Posterior vena cava (tissue), 2 donors: ENCODE measurements around the gene GPR62. TPM values are rescaled to one million over a fixed set of nuclear protein-coding genes. Genes with fewer than 3 reads are reported as not detected.
"Not testable (repeated sequence)": the region's sequence is repeated elsewhere in the genome, so short reads cannot be mapped to it uniquely, and the experiment has no call there.

ENCODE experiments used
- DNase-seq: peaks from one replicate; pipeline ENCODE4 v3.0.0-alpha.2; 2020; ENCODE audit warnings: low spot score
- intact Hi-C, 2 donors: fragments of 100-400 bp; cut with DNase I; formaldehyde crosslinking; loops; one replicate each; pipeline versions ENCODE4 v1.14.1 to v1.14.2; 2022 to 2023
- long read RNA-seq, 2 donors: library from polyadenylated mRNA; unstranded; transcript quantifications; one replicate each; pipeline ENCODE4 v2.0.0, GENCODE V29; 2020 to 2021
- total RNA-seq, 2 donors: library from RNA; stranded (reverse); fragmentation: NEBNext Ultra II Directional; extraction: Animal tissue kit (Norgen Biotek cat#: 25700); gene quantifications; one replicate each; pipeline ENCODE4 v1.2.1, GENCODE V29; 2021
- donor health status: DM: yes; HTN: yes; CAD: no.
- donor health status: DM: yes; HTN: yes; CAD: no.

The GPR62 gene, protein sequence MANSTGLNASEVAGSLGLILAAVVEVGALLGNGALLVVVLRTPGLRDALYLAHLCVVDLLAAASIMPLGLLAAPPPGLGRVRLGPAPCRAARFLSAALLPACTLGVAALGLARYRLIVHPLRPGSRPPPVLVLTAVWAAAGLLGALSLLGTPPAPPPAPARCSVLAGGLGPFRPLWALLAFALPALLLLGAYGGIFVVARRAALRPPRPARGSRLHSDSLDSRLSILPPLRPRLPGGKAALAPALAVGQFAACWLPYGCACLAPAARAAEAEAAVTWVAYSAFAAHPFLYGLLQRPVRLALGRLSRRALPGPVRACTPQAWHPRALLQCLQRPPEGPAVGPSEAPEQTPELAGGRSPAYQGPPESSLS
- not detected for total RNA-seq
- long read RNA-seq, donor 1: 0 reads
- long read RNA-seq, donor 2, partial matches to known transcripts: 0 of 1 reads
- long read RNA-seq, donor 2, other reads (novel, unspliced or antisense): 0 of 1 reads

GRCh38 chr3:51955175-51955892 lies at the start of gene GPR62:
Gene GPR62 (plus strand): TSS chr3:51955381. CDS start chr3:51955653, 272 bp downstream.
- intact Hi-C loops: no loop called here

GRCh38 chr3:51908026-51908425 lies 47.2 kb upstream of the GPR62 start:
- intact Hi-C loops: no loop called here

More at GRCh38 chr3:51955175-51955892, at the start of gene GPR62:
- no peak for DNase-seq

GRCh38 chr3:51916418-51916817 lies 38.8 kb upstream of the GPR62 start:
- intact Hi-C loops: no loop called here

More at GRCh38 chr3:51908026-51908425, 47.2 kb upstream of the GPR62 start:
- DNase-seq: no peak

DNA sequence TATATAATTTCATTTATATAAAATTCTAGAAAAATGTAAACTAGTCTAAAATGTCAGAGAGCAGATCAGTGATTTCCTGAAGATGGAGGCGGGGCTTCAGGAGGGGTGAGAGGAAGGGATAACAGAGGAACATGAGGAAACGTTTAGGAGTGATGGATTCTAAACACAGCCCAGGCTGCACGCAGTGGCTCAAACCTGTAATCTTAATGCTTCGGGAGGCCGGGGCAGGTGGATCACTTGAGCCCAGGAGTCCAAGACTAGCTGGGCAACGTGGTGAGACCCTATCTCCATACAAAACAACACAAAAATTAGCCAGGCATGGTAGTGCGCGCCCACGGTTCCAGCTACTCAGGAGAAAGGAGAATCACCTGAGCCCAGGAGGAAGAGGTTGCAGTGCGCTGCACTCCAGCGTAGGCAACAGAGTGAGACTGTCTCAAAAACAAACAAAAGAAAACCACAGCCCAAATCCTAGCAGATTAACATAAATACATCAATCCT lies 34.1 kb upstream of the GPR62 start:
- no peak for DNase-seq
- intact Hi-C loops: no loop called here

More at GRCh38 chr3:51916418-51916817, 38.8 kb upstream of the GPR62 start:
- no peak for DNase-seq

GRCh38 chr3:51927061-51927977 lies 27.9 kb upstream of the GPR62 start:
- intact Hi-C loops: no loop called here
- DNase-seq: no peak

- no peak for DNase-seq
- intact Hi-C loops: no loop called here
These were observed 26.7 kb upstream of the GPR62 start for GRCh38 chr3:51928438-51928837.

DNA sequence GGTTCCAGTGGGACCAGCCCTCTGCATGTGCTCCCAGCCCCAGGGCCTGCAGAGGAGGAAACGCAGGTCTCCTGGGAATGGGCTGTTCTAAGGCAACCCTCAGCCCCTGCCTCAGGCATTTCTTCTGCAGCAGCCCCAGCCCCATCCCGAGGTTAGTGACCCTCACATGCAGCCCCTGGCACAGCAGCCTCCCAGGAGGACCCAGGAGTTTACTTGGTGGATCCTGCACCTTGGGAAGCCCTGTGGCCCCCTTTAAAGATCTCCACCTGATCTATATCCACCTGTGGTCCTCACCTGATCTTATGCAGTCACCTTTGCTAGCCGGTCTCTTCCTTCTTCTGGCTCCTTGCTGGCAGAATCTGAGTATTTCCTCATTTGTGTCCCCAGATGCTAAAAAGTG lies 26.2 kb upstream of the GPR62 start:
- DNase-seq, intact Hi-C loops: not testable (repeated sequence)

GRCh38 chr3:51929420-51930003 lies 25.7 kb upstream of the GPR62 start:
- intact Hi-C loops: no loop called here
- DNase-seq: no peak

- no peak for DNase-seq
- intact Hi-C loops: no loop called here
These were observed 24.7 kb upstream of the GPR62 start for GRCh38 chr3:51930439-51930838.

GRCh38 chr3:51931756-51932155 lies 23.4 kb upstream of the GPR62 start:
- DNase-seq: no peak
- intact Hi-C loops: no loop called here

- intact Hi-C loops: no loop called here
- DNase-seq: no peak
These were observed 22.5 kb upstream of the GPR62 start for GRCh38 chr3:51932471-51933370.

DNA sequence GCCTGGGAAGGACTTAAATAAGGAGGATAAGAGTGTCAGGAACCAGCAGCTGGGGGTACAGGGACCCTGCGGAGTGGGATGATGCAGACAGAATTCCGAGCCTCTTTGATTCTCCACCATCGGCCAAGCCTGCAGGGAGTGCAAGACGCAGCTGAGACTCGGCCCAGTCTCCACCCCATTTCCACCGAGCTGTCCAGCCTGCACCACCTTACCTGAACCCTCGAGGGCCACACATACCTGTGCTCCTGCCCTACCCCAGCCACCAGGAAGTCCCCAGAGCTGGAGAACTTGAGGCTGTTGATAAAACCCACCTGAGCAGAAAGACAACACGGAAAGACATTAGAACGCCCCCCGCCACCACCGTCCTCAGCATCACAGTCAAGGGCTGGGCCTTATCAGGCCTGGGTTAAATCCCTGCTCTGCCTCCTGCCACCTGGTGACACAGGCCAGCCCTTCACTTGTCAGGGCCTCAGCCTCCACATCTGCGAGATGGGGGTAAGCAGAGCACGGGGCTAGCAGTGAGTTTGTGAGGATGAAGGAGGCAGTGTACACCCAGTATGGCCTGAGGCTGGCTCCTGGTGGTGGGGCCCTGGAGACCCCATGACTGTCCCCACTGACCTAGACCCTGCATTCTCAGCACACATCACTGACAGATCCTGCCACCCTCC lies 21.6 kb upstream of the GPR62 start:
- no peak for DNase-seq
- intact Hi-C loops: no loop called here

- intact Hi-C loops: no loop called here
- peak; percentile 69 for DNase-seq
These were observed 20.9 kb upstream of the GPR62 start for GRCh38 chr3:51934139-51934850.

GRCh38 chr3:51934991-51935885 lies 19.9 kb upstream of the GPR62 start:
- DNase-seq: peak; percentile 76
- intact Hi-C loops: no loop called here

GRCh38 chr3:51935886-51936755 lies 19.1 kb upstream of the GPR62 start:
- DNase-seq: peak; percentile 69
- intact Hi-C loops: no loop called here
